ENCODE results near the gene PADI4. TPM values are rescaled to one million over a fixed set of nuclear protein-coding genes. Genes with fewer than 3 reads are reported as not detected.

PADI4 gene
- total and polyA plus RNA-seq, 12 donors, result 0.05 to 0.72 (median 0.27) TPM; not detected in 5

DNA sequence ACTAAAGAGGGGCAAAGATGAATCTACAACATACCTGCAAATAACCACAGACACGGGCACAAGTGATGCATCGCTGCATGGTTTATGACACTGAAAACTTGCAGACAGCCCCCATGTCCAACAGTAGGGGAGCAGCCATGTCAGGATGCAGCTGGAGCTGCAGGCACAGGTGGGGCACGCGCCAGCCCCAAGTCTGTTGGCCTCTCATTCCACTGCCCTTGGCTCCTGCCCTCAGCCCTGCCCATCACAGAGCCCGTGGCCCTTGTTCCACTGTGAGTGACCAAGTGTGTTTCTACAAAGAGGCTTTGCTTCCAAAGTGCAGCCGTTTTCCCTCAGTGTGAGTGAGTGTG lies 3.2 kb upstream of the PADI4 start:
- intact Hi-C loops (cut with DNase I), result no loop called here
- TF ChIP-seq, protein P1, sequence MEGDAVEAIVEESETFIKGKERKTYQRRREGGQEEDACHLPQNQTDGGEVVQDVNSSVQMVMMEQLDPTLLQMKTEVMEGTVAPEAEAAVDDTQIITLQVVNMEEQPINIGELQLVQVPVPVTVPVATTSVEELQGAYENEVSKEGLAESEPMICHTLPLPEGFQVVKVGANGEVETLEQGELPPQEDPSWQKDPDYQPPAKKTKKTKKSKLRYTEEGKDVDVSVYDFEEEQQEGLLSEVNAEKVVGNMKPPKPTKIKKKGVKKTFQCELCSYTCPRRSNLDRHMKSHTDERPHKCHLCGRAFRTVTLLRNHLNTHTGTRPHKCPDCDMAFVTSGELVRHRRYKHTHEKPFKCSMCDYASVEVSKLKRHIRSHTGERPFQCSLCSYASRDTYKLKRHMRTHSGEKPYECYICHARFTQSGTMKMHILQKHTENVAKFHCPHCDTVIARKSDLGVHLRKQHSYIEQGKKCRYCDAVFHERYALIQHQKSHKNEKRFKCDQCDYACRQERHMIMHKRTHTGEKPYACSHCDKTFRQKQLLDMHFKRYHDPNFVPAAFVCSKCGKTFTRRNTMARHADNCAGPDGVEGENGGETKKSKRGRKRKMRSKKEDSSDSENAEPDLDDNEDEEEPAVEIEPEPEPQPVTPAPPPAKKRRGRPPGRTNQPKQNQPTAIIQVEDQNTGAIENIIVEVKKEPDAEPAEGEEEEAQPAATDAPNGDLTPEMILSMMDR (IDR thresholded peaks at IDR 0.05), result no peak
- no peak for TF ChIP-seq POLR2A (IDR thresholded peaks at IDR 0.05)
- Histone ChIP-seq H3K27me3 (peaks cover 9% of the 10 kb centered on the region), H3K36me3 (replicated peaks in 1 of 2) (no peaks in the 10 kb centered on the region), H3K9me3 (replicated peaks in 1 of 3) (no peaks in the 10 kb centered on the region), H3K4me1 (replicated peaks in 1 of 2) (no peaks in the 10 kb centered on the region), H3K27ac (no peak overlapping the region), H3K4me3 (no peak overlapping the region)
- 58 to 73% (median 63%) methylated on average over 4 to 6 of the region's 6 CpGs for WGBS, 4 donors
- DNase-seq, result no peak

DNA sequence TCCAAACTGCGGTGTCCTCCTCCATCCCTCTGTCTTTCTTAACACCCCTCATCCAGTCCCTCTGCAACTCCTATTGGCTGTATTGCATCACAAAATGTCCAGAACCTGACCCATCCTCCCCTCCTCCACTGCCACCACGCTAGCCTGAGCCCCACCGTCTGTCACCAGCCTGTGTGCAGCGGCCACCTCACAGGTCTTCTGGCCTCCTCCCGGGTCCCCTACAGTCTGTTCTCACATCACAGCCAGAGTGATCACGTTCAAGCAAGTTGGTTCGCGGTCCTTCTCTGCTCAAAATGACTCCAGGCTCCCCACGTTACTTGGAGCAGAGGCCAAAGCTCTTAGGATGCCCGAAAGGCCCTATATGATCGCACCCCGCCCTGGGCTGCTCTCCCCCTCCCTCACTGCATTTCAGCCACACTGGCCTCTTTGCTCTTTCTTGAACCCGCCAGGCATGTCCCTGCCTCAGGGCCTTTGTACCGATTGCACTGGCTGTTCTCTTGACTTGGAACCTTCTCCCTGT lies 2.4 kb upstream of the PADI4 start:
- H3K27me3 ChIP-seq, result peaks cover 9% of the 10 kb centered on the region
- H3K9me3 ChIP-seq (replicated peaks in 1 of 3), result no peaks in the 10 kb centered on the region
- no peak overlapping the region for H3K4me3 ChIP-seq
- intact Hi-C loops (cut with DNase I), result no loop called here
- H3K36me3 ChIP-seq (replicated peaks in 1 of 2), result no peaks in the 10 kb centered on the region
- no peaks in the 10 kb centered on the region for H3K4me1 ChIP-seq (replicated peaks in 1 of 2)
- no peak for DNase-seq
- WGBS, 4 donors, result 74 to 83% (median 80%) methylated on average over 13 to 14 of the region's 14 CpGs
- no peak for TF ChIP-seq POLR2A (IDR thresholded peaks at IDR 0.05)
- TF ChIP-seq, protein P1 (IDR thresholded peaks at IDR 0.05), result no peak
- no peak overlapping the region for H3K27ac ChIP-seq

DNA sequence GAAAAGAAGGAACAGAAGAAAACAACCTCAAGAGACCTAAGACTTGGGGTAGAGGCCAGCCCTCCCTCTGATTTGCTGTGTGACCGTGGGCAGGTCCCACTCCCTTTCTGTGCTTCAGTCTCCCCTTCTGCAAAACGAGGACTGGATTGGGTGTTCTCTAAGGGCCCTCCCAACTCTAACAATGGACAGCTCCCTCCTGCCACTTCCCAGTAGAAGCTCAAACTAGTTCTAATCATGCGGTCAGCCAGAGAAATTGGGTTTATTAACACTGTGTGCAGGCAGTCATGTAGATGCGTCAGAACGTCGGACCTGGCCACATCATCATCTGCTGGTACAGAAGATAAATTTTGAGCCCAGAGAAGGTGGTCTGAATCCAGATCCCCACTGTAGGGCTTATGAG lies 1.6 kb upstream of the PADI4 start:
- DNase-seq, result no peak
- no peak for TF ChIP-seq POLR2A (IDR thresholded peaks at IDR 0.05)
- TF ChIP-seq, protein P1 (IDR thresholded peaks at IDR 0.05), result no peak
- no peak overlapping the region for H3K27ac ChIP-seq
- H3K27me3 ChIP-seq, result peaks cover 9% of the 10 kb centered on the region
- no peaks in the 10 kb centered on the region for H3K4me1 ChIP-seq (replicated peaks in 1 of 2)
- H3K36me3 ChIP-seq (replicated peaks in 1 of 2), result no peaks in the 10 kb centered on the region
- intact Hi-C loops (cut with DNase I), result no loop called here
- 67 to 78% (median 74%) methylated on average over 6 of the region's 6 CpGs for WGBS, 4 donors
- H3K4me3 ChIP-seq, result no peak overlapping the region
- H3K9me3 ChIP-seq (replicated peaks in 1 of 3), result no peaks in the 10 kb centered on the region

DNA sequence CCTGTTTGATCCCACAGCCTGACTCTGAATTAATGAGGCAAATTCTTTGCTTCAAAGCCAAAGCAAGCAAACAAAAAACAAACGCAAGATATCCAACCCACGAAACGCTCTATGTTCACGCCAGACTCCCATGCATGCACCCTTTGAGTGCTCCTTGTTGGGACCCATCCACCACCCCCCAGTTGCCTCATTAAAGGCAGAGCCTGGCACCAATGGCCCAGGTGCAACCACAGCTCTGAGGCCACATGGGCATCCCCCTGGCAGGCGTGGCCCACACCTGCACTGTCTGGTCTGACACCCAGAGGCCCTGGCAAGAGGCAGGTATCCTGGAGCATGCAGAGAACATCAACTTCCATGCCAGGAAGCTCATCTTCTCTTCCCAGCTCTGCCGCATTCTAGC lies 1.1 kb upstream of the PADI4 start:
- 40 to 48% (median 42%) methylated on average over 5 to 6 of the region's 6 CpGs for WGBS, 4 donors
- H3K4me1 ChIP-seq (replicated peaks in 1 of 2), result no peaks in the 10 kb centered on the region
- DNase-seq, result no peak
- H3K4me3 ChIP-seq, result no peak overlapping the region
- no peaks in the 10 kb centered on the region for H3K36me3 ChIP-seq (replicated peaks in 1 of 2)
- TF ChIP-seq, protein P1 (IDR thresholded peaks at IDR 0.05), result no peak
- no peak for TF ChIP-seq POLR2A (IDR thresholded peaks at IDR 0.05)
- H3K27me3 ChIP-seq, result peaks cover 9% of the 10 kb centered on the region
- H3K27ac ChIP-seq, result no peak overlapping the region
- intact Hi-C loops (cut with DNase I), result no loop called here
- H3K9me3 ChIP-seq (replicated peaks in 1 of 3), result no peaks in the 10 kb centered on the region
